Transverse colon (tissue), 4 donors: ENCODE data around the gene PM20D2. TPM values are rescaled to one million over a fixed set of nuclear protein-coding genes. Genes with fewer than 3 reads are reported as not detected.

ENCODE experiments used
- DNase-seq: peaks from one replicate; pipeline ENCODE4 v3.0.0-alpha.2; 2019
- H3K27ac ChIP-seq, 4 donors: fragments of 200-600 bp; sonication (generic); 2 replicates each; pipeline ENCODE4 v1.5.1; 2016 to 2018; ENCODE audit warnings: inconsistent platforms in 4 of 4
- H3K27me3 ChIP-seq: fragments of 200-600 bp; sonication (generic); 2 replicates; pipeline ENCODE4 v1.5.1; 2017; ENCODE audit warnings: inconsistent platforms
- H3K36me3 ChIP-seq, 4 donors: fragments of 200-600 bp; sonication (generic); 2 replicates each; pipeline ENCODE4 v1.5.1; 2017 to 2019; ENCODE audit warnings: inconsistent platforms in 4 of 4
- H3K4me1 ChIP-seq, 4 donors: fragments of 200-600 bp; sonication (generic); 2 replicates each; pipeline ENCODE4 v1.5.1; 2017 to 2020; ENCODE audit warnings: inconsistent platforms in 4 of 4
- H3K4me3 ChIP-seq, 4 donors: fragments of 200-600 bp; sonication (generic); 1 replicate in 1 of 4; 2 replicates in 3 of 4; pipeline versions ENCODE4 v1.5.1 to v1.6.1; 2017 to 2019; ENCODE audit warnings: inconsistent platforms in 4 of 4
- H3K9me3 ChIP-seq, 2 donors: fragments of 200-600 bp; sonication (generic); 2 replicates each; pipeline ENCODE4 v1.5.1; 2017 to 2019; ENCODE audit warnings: inconsistent platforms in 2 of 2
- CTCF ChIP-seq, 5 experiments: fragments of 200-600 bp in 3 of 5; fragments of 450-650 bp in 2 of 5; sonication (generic) in 3 of 5; IDR thresholded peaks; 1 replicate in 2 of 5; 2 replicates in 3 of 5; pipeline ENCODE4 v1.5.1; 2016 to 2017; ENCODE audit warnings: antibody characterized with exemption in 5 of 5, inconsistent platforms in 3 of 5, mild to moderate bottlenecking in 2 of 5, moderate library complexity in 1 of 5
- EP300 ChIP-seq: sonication (generic); formaldehyde crosslinking; IDR thresholded peaks from one replicate; pipeline ENCODE4 v1.6.1; 2017; ENCODE audit warnings: antibody characterized with exemption, low read depth
- POLR2A ChIP-seq: fragments of 450-650 bp; IDR thresholded peaks from one replicate; pipeline ENCODE4 v1.6.1; 2016; ENCODE audit warnings: antibody characterized with exemption, mild to moderate bottlenecking, moderate library complexity
- POLR2AphosphoS5 ChIP-seq, 3 donors: sonication (generic); formaldehyde crosslinking; IDR thresholded peaks; one replicate each; pipeline ENCODE4 v1.6.1; 2016; ENCODE audit warnings: antibody characterized with exemption in 3 of 3
- in situ Hi-C, 4 donors: fragments of 200-750 bp; cut with MboI; loops; one replicate each; pipeline versions ENCODE4 v1.15.0 to v1.15.1; 2017; ENCODE audit warnings: low sequenced_read_pairs in 3 of 4, low pct_ligation_motif_present in 1 of 4, low pct_unique_long_range_greater_than_20kb in 1 of 4
- intact Hi-C: fragments of 100-400 bp; cut with DNase I; formaldehyde crosslinking; loops from one replicate; pipeline ENCODE4 v1.15.1; 2023; ENCODE audit warnings: low total_unique reads
- total RNA-seq, 4 donors: library from RNA; depleted of rRNA; stranded (reverse); fragments of >200 nt; gene quantifications; one replicate each; pipeline ENCODE4 v1.1.0, GENCODE V29; 2016

Gene PM20D2
- total RNA-seq, 4 donors from 2014 or later: 3.7 to 16.4 (median 12.4) TPM

GRCh38 chr6:89214197-89214596 is 68.3 kb downstream of the PM20D2 start:
- Histone ChIP-seq H3K9me3 (no peaks in the 10 kb centered on the region), H3K4me3 (no peak overlapping the region), H3K27ac (no peak overlapping the region), H3K36me3 (no peaks in the 10 kb centered on the region), H3K27me3 (no peaks in the 10 kb centered on the region), H3K4me1 (no peaks in the 10 kb centered on the region)
- TF ChIP-seq EP300 (no peak), POLR2AphosphoS5 (IDR thresholded peaks at IDR 0.05) (no peak), POLR2A (no peak), CTCF (IDR thresholded peaks at IDR 0.05) (no peak)
- intact Hi-C loops (no loop called here), in situ Hi-C loops (no loop called here)
- DNase-seq: no peak

Other genes with a start within 250 kb of the PM20D2 start
- 10 to 100 TPM in 3 of 4 donors, 1 to 10 TPM in 1; 5.4 to 20.9 (median 15.2) TPM for gene RNGTT, start 182.4 kb upstream of the PM20D2 start, total RNA-seq
- gene PNRC1, start 65.3 kb upstream of the PM20D2 start, total RNA-seq: 100 to 1,000 TPM in 3 of 4 donors, 10 to 100 TPM in 1; 99.1 to 281 (median 157) TPM
- not detected for gene SRSF12, start 28.0 kb upstream of the PM20D2 start, total RNA-seq
- gene GABRR1, start 71.3 kb downstream of the PM20D2 start, total RNA-seq: under 1 TPM in 1 of 4 donors, not detected in 3; 0.14 TPM
- gene GABRR2, start 169.2 kb downstream of the PM20D2 start, total RNA-seq: 1 to 10 TPM in 3 of 4 donors, not detected in 1; 1.1 to 4.3 (median 1.2) TPM
- 10 to 100 TPM; 27.3 to 52.9 (median 38.2) TPM for gene UBE2J1, start 206.7 kb downstream of the PM20D2 start, total RNA-seq